Neural cell (in vitro differentiated cells): Measurements from ENCODE around the gene MORF4L2. TPM values are rescaled to one million over a fixed set of nuclear protein-coding genes. Genes with fewer than 3 reads are reported as not detected.

Experiments
- H2AFZ ChIP-seq: fragments of 200-600, 300-800 bp; sonication (generic), shearing (Covaris generic); 2 replicates; pipeline ENCODE4 v1.6.0; 2014; ENCODE audit warnings: low read depth, mild to moderate bottlenecking, antibody characterized with exemption, low read length, moderate library complexity
- H3F3A ChIP-seq: fragments of 200-600 bp; shearing (Covaris generic); 2 replicates; pipeline ENCODE4 v1.6.1; 2016; ENCODE audit warnings: mild to moderate bottlenecking, moderate library complexity, mixed read lengths, antibody characterized with exemption, low read length; ENCODE audit not compliant: insufficient read depth, poor library complexity, severe bottlenecking
- H3K27ac ChIP-seq: fragments of 200-600, 300-800 bp; sonication (generic), shearing (Covaris generic); 2 replicates; pipeline ENCODE4 v1.5.1; 2014; ENCODE audit warnings: mild to moderate bottlenecking, low read length, moderate library complexity
- H3K27me3 ChIP-seq: fragments of 300-800, 200-600 bp; sonication (generic), shearing (Covaris generic); 2 replicates; pipeline ENCODE4 v1.6.0; 2014; ENCODE audit warnings: mild to moderate bottlenecking, low read depth, low read length, moderate library complexity; ENCODE audit not compliant: insufficient read depth
- H3K36me3 ChIP-seq: fragments of 300-800, 200-600 bp; sonication (generic), shearing (Covaris generic); 2 replicates; pipeline ENCODE4 v1.5.1; 2014; ENCODE audit warnings: mild to moderate bottlenecking, antibody characterized with exemption, low read length, moderate library complexity; ENCODE audit not compliant: insufficient read depth
- H3K4me2 ChIP-seq: fragments of 300-800, 200-600 bp; sonication (generic), shearing (Covaris generic); 2 replicates; pipeline ENCODE4 v1.6.0; 2014; ENCODE audit warnings: mild to moderate bottlenecking, low read length
- H3K4me3 ChIP-seq: fragments of 300-800, 200-600 bp; sonication (generic), shearing (Covaris generic); 2 replicates; pipeline ENCODE4 v1.5.1; 2014; ENCODE audit warnings: mild to moderate bottlenecking, low read length, moderate library complexity
- H3K79me2 ChIP-seq: fragments of 200-600 bp; shearing (Covaris generic); replicated peaks from 2 replicates; pipeline ENCODE4 v1.6.0; 2014; ENCODE audit warnings: mild to moderate bottlenecking, low read length, moderate library complexity; ENCODE audit not compliant: insufficient read depth
- H3K9ac ChIP-seq: fragments of 300-800, 200-600 bp; sonication (generic), shearing (Covaris generic); 2 replicates; pipeline ENCODE4 v1.6.1; 2016; ENCODE audit warnings: mild to moderate bottlenecking, low read length, mixed read lengths
- H3K9me2 ChIP-seq: fragments of 200-600 bp; shearing (Covaris generic); 2 replicates; pipeline ENCODE4 v1.6.1; 2016; ENCODE audit warnings: mild to moderate bottlenecking, low read length, mixed read lengths; ENCODE audit not compliant: insufficient read depth
- H3K9me3 ChIP-seq: fragments of 200-600, 300-800 bp; sonication (generic), shearing (Covaris generic); 2 replicates; pipeline ENCODE4 v1.6.1; 2016; ENCODE audit warnings: mild to moderate bottlenecking, mixed run types, low read length, moderate library complexity, mixed read lengths
- H4K20me1 ChIP-seq: fragments of 200-600 bp; shearing (Covaris generic); 2 replicates; pipeline ENCODE4 v1.6.1; 2016; ENCODE audit warnings: mild to moderate bottlenecking, mixed run types; ENCODE audit not compliant: insufficient read depth
- CTCF ChIP-seq: fragments of 450-650 bp; IDR thresholded peaks from 2 replicates; pipeline ENCODE4 v1.5.1; 2014; ENCODE audit warnings: antibody characterized with exemption, mild to moderate bottlenecking, moderate library complexity; ENCODE audit not compliant: poor library complexity, severe bottlenecking
- EP300 ChIP-seq: fragments of 450-650 bp; conservative IDR thresholded peaks from 2 replicates; pipeline ENCODE4 v1.6.1; 2014; ENCODE audit warnings: antibody characterized with exemption, mild to moderate bottlenecking, moderate library complexity; ENCODE audit not compliant: poor library complexity, severe bottlenecking
- EZH2 ChIP-seq: fragments of 200-600, 300-800 bp; shearing (Covaris generic), sonication (generic); IDR thresholded peaks from 2 replicates; pipeline ENCODE4 v1.6.1; 2014; ENCODE audit warnings: antibody characterized with exemption, low read length, borderline replicate concordance, mild to moderate bottlenecking; ENCODE audit not compliant: insufficient read depth, poor library complexity, severe bottlenecking
- MXI1 ChIP-seq: fragments of 450-650 bp; conservative IDR thresholded peaks from 2 replicates; pipeline ENCODE4 v1.6.1; 2014; ENCODE audit warnings: antibody characterized with exemption, mild to moderate bottlenecking; ENCODE audit not compliant: poor library complexity, severe bottlenecking
- POLR2AphosphoS5 ChIP-seq: IDR thresholded peaks from 2 replicates; pipeline ENCODE4 v1.6.1; 2012
- RAD21 ChIP-seq: fragments of 450-650 bp; conservative IDR thresholded peaks from 2 replicates; pipeline ENCODE4 v1.6.1; 2014; ENCODE audit warnings: antibody characterized with exemption, mild to moderate bottlenecking, moderate library complexity
- REST ChIP-seq: IDR thresholded peaks from 2 replicates; pipeline ENCODE4 v1.6.1; 2012; ENCODE audit warnings: borderline replicate concordance
- SMC3 ChIP-seq: fragments of 450-650 bp; conservative IDR thresholded peaks from 2 replicates; pipeline ENCODE4 v1.6.1; 2014; ENCODE audit warnings: antibody characterized with exemption, mild to moderate bottlenecking, moderate library complexity; ENCODE audit not compliant: poor library complexity
- TAF1 ChIP-seq: IDR thresholded peaks from 2 replicates; pipeline ENCODE4 v1.6.1; 2012; ENCODE audit warnings: low read depth
- polyA plus RNA-seq: library from polyadenylated mRNA; depleted of rRNA; stranded (reverse); fragments of >200 nt; gene quantifications from 2 replicates; pipeline ENCODE4 v1.2.3, GENCODE V29; 2014

MORF4L2 gene
- polyA plus RNA-seq, 1 donor from 2014 or later = 1,340 TPM

- Histone ChIP-seq H3F3A (no peaks in the 10 kb centered on the region), H3K4me3 (no peak overlapping the region), H3K9ac (no peak overlapping the region), H3K4me2 (no peak overlapping the region), H3K9me3 (no peaks in the 10 kb centered on the region), H3K36me3 (no peaks in the 10 kb centered on the region), H2AFZ (no peak overlapping the region), H3K9me2 (no peaks in the 10 kb centered on the region), H3K79me2 (no peaks in the 10 kb centered on the region), H3K27me3 (no peaks in the 10 kb centered on the region), H3K27ac (no peak overlapping the region), H4K20me1 (no peaks in the 10 kb centered on the region)
- TF ChIP-seq REST = no peak
- no peak for TF ChIP-seq CTCF
- no peak for TF ChIP-seq EZH2
- no peak for TF ChIP-seq SMC3
- TF ChIP-seq MXI1 = no peak
- TF ChIP-seq TAF1 = no peak
- no peak for TF ChIP-seq POLR2AphosphoS5
- TF ChIP-seq EP300 = no peak
- TF ChIP-seq RAD21 = no peak
These were observed 38.9 kb downstream of the MORF4L2 start for GRCh38 chrX:103647630-103648029.

DNA sequence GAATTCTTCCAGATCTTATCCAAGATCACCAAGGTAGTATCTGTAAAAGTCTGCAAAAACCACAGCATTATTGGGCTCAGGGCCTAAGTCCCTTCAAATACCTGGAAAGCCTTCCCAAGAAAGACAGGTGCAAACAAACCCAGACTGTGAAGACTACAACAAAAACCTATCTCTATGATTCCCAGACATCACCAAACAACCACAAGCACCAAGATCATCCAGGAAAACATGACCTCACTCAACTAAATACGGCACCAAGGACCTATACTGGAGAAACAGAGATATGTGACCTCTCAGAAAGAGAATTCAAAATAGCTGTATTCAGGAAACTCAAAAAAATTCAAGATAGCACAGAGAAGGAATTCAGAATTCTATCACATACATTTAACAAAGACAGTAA, 42.4 kb downstream of the MORF4L2 start:
- no peak for TF ChIP-seq TAF1
- no peak for TF ChIP-seq REST
- no peak for TF ChIP-seq SMC3
- TF ChIP-seq RAD21 = no peak
- H3K27ac ChIP-seq = no peak overlapping the region
- H3K9me2 ChIP-seq = no peaks in the 10 kb centered on the region
- no peaks in the 10 kb centered on the region for H3K27me3 ChIP-seq
- H4K20me1 ChIP-seq = no peaks in the 10 kb centered on the region
- no peaks in the 10 kb centered on the region for H3F3A ChIP-seq
- no peaks in the 10 kb centered on the region for H3K9me3 ChIP-seq
- H3K9ac ChIP-seq = no peak overlapping the region
- no peaks in the 10 kb centered on the region for H3K36me3 ChIP-seq
- no peak overlapping the region for H3K4me3 ChIP-seq
- H3K4me2 ChIP-seq = no peak overlapping the region
- H2AFZ ChIP-seq = no peak overlapping the region
- H3K79me2 ChIP-seq = no peaks in the 10 kb centered on the region
